Activated CD4-positive, alpha-beta T cell treated with anti-CD3 and anti-CD28 coated beads, Interleukin-2, amount 50 U/mL, for 1 hour (primary cell): Measurements from ENCODE around the gene BPTF.
"Not testable (repeated sequence)": the region's sequence is repeated elsewhere in the genome, so short reads cannot be mapped to it uniquely, and the experiment has no call there.

Experiments used
- DNase-seq: peaks from one replicate; pipeline ENCODE4 v3.0.0-alpha.2; 2020

BPTF gene, protein sequence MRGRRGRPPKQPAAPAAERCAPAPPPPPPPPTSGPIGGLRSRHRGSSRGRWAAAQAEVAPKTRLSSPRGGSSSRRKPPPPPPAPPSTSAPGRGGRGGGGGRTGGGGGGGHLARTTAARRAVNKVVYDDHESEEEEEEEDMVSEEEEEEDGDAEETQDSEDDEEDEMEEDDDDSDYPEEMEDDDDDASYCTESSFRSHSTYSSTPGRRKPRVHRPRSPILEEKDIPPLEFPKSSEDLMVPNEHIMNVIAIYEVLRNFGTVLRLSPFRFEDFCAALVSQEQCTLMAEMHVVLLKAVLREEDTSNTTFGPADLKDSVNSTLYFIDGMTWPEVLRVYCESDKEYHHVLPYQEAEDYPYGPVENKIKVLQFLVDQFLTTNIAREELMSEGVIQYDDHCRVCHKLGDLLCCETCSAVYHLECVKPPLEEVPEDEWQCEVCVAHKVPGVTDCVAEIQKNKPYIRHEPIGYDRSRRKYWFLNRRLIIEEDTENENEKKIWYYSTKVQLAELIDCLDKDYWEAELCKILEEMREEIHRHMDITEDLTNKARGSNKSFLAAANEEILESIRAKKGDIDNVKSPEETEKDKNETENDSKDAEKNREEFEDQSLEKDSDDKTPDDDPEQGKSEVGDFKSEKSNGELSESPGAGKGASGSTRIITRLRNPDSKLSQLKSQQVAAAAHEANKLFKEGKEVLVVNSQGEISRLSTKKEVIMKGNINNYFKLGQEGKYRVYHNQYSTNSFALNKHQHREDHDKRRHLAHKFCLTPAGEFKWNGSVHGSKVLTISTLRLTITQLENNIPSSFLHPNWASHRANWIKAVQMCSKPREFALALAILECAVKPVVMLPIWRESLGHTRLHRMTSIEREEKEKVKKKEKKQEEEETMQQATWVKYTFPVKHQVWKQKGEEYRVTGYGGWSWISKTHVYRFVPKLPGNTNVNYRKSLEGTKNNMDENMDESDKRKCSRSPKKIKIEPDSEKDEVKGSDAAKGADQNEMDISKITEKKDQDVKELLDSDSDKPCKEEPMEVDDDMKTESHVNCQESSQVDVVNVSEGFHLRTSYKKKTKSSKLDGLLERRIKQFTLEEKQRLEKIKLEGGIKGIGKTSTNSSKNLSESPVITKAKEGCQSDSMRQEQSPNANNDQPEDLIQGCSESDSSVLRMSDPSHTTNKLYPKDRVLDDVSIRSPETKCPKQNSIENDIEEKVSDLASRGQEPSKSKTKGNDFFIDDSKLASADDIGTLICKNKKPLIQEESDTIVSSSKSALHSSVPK (N-terminal part only)

DNA sequence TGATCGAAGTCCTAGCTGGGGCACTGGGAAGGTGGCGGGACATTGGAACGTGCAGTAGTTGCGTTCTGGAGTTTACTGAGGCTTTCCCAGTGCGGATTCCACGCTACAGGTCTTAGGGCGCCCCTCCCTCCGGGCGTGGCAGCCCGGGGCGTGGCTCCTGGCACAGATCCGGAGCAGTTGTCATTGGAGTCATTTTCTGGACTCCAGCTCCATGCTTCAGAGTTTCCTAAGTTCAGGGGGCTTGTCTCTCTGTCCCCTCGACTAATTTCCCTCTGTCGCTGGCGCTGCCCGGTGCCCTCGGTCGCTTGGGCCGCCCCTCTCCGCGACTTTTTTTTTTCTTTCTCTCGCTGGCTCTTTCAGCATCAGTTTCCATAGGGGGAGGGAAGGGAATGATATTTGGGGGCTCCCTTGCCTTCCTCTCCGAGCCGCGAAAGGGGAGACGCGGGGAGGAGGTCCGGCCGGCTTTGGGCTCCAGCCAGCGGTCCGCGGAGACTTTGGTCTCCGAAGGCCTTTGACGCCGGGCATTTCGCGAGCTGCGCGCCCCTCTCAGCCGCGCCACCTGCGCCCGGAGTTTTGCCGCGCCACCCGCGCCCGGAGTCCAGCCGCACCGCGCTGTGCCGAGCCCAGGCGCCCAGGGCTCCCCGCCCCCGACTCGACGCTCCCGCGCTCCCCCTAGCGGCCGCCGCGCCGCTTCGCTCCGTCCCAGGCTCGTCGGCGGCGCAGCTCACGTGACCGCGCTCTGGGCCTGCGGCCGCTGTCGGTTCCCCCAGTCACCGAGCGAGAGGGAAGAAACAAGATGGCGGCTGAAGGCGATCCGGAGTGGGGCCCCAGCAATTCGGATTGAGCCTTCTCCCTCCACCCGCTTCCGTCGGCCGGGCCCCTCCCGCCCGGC lies at the start of gene BPTF:
Gene BPTF (plus strand): TSS at position 769 of the 892 bp plus-strand sequence. CDS start 222 bp downstream, outside the sequence.
- DNase-seq = peak; percentile 89

DNA sequence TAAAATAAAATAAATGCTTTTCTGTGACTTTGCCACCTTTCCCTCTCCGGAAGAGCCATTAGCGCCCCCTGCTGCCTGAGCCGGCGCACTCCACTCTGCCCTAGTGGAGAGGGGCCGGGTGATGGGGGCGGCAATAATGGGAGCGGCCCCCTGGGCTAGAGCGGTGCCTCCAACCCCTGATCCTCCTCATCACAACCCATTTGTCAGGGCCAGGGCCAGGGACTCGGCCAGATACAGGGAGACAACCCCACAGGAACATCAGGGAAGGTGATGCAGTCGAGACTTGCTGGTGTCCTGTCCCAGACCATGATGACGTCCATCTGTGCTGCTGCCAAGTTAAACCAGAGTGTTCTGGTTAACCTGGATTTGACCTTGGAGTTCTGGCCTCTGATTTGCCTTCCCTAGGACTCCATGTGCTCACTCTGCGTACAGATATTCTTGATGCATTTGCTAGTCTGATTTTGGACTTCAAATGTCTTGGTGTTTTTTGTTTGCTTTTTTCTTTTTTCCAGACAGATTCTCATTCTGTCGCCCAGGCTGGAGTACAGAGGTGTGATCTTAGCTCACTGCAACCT lies 46.1 kb upstream of the BPTF start:
- peak; percentile 26 for DNase-seq

DNA sequence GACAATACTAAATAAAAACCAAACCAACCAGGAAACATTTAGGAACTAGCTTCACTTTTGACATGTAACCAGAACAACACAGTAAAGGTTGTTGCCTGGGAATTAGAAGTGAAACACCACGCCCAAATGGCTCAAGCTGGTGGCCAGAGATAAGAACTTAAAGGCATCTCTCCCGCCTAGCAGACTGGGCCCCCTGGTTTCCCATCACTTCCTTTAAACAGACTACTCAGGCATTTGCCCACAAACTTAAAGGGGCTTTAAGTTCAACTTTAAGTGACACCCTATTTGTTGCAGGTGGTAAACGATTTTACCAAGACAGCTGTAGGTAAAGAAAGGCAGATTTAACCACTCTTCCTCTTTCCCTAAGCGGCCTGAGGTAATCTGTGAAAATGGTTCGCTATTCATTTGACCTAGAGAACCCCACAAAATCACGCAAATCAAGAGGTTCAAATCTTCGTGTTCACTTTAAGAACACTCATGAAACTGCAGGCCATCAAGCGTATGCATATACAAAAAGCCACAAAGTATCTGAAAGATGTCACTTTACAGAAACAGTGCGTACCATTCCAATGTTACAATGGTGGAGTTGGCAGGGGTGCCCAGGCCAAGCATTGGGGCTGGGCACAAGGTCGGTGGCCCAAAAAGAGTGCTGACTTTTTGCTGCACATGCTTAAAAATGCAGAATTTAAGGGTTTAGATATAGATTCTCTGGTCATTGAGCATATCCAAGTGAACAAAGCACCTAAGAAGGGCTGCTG lies 40.8 kb upstream of the BPTF start:
- no peak for DNase-seq

DNA sequence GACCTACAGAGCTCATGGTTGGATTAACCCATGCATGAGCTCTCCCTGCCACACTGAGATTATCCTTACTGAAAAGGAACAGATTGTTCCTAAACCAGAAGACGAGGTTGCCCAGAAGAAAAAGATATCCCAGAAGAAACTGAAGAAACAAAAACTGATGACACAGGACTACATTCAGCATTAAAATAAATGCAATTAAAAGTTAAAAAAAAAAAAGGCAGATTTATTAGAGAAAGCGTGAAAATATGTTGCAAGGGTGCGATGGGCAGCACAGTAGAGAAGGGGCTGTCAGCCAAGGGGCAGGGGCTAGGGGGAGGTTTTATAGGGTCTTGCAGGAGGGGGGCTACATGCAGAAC lies 40.2 kb upstream of the BPTF start:
- DNase-seq = no peak

DNA sequence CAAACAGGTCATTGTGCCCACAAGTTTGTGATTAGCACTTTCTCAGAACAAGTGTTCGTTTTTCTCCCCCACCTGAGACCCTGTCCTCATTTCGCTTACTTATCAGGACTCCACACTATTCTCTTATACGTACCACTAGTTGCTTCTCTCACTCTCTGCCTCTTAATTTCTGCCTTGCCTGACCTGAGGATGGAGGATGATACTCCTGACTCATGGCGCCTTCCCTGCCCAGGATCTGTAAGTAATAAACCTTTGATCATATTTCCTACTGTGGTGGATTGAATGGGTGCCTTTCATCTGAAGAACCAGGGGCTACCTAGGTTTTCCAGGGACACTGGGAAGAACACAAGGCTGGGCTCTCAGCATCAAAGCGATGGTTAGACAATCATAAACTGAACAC lies 39.8 kb upstream of the BPTF start:
- no peak for DNase-seq

DNA sequence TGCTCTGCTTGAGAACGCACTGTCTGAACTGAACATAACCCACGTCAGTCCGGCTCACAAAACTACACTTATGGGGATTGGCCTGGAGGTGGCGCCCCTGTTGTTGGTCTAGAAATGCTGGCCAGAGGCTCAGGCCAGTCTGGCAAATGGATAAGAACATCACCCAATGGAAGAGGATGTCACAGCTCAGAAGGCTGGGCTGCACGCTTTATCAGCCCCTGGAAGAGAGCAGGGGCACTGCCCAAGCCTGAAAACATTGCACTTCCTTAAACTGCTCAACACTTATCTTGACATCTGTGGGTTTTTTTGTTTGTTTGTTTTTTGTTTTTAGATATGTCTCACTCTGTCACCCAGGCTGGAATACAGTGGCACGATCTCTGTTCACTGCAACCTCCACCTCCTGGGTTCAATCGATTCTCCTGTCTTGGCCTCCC lies 24.8 kb upstream of the BPTF start:
- peak; percentile 33 for DNase-seq

DNA sequence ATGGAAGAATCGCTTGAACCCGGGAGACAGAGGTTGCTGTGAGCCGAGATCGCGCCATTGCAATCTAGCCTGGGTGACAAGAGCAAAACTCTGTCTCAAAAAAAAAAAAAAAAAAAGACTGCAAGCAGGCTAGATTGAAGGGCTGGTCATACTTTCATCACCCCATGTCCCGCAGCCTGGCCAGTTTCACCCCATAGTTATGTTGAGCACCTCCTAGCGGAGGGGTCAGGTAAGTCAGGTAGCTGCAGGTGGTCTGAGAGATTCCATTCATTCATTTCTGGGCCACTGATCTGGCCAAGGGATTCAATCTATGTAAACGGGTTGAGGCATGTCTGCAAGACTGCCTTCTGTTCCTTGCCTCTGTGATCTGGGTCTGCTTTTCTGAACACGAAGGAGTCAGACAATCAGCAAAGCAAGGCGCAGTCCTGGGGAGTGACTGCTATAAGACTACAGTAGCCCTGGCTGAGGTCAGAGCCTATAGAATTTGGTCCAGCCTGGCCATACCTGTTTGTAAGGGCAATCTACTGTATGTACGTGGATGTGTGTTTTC lies 23.6 kb upstream of the BPTF start:
- no peak for DNase-seq

DNA sequence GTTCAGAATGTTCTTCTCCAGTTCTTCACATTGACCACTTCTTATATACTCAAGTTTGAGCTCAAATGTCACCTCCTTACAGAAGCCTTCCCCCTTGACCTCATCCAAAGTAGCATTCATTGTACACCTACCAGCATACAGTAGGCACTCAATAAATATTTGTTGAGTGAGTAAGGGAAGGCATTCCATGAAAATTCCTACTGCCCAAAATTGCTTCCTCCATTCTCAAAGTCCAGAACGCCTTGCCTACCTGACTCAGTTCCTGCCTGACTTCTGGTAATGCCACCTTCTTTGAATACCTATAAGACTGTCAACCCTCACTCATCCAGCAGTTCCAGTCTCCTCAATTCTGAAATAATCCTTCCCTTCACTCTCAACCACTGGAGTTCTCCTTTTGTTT lies 14.8 kb upstream of the BPTF start:
- DNase-seq = no peak

DNA sequence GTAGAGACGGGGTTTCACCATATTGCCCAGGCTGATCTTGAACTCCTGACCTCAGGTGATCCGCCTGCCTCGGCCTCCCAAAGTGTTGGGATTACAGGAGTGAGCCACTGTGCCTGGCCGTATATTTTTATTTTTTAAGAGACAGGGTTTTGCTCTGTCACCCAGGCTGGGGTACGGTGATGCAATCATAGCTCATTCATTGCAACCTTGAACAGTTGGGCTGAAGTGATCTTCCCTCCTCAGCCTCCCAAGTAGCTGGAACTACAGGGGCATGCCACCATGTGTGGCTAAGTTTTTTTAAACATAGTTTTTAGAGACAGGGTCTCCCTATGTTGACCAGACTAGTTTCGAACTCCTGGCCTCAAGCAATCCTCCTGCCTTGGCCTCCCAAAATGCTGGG lies 12.9 kb upstream of the BPTF start:
- DNase-seq = not testable (repeated sequence)

DNA sequence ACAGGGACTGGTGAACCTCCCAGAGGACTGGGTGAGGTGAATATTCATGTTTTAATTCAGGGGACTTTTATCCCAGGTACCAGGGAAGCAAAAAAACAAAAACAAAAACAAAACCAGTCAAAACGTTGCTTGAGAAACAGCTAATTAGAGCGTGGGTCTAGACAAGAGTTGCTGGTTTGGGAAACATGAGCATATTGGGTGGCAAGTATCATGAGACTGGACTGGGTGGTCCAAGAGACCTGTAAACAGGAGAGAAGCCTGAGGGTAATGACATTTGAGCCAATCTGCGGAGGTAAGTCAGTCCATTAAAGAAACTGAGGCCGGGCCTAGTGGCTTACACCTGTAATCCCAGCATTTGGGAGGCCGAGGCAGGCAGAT lies 11.5 kb upstream of the BPTF start:
- DNase-seq = no peak

DNA sequence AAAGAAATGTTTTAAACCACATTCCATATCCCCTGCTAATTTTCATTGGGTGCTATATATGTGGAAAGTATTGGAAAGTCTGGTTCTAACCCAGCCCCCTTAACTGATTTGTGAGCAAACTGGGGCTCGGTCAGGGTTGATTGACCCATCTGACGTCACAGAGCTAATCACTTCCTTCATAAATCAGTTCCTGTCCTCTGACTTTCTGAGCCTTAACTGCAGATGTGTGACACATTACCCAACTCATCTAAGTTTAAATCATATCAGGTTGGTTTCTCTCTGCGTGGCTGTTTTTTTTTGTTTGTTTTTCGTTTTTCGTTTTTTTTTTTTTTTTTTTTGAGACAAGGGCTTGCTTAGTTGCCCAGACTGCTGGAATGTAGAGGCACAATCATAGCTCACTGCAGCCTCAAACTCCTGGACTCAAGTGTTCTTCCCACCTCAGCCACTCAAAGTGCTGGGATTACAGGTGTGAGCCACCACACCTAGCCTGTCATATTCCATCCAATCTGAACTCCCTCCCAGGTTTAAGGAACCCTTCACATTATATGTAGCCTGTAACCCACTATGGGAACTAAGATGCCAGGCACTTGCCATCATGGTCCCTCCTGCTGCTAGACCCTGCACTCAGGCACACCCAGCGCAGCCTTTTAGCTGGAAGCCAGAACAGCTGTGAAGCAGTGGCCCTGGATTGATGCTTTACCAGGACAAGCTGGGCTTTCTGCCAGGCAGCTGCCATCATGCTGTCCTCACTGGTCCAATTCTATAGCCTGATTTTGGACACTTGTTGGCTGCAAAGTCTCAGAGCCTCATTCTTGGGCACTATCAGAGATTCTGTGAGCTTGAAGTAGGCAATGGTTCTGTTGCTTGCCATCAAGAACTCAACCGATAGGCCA lies 6.9 kb upstream of the BPTF start:
- DNase-seq = no peak

DNA sequence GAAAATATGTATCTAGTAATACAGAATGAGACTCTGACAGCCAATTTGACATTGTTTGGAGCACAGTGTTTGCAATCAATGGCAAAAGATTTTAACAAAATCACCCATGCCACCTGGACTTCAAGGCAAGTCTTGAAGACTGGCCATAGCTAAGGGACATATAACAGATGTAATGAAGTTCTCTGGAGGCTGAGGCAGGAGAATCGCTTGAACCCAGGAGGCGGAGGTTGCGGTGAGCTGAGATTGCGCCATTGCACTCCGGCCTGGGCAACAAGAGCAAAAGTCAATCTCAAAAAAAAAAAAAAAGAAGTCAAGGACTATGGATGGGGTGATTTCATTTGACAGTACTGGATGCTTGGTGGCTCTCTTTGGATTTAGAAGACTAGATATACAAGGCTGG lies 5.6 kb upstream of the BPTF start:
- no peak for DNase-seq

DNA sequence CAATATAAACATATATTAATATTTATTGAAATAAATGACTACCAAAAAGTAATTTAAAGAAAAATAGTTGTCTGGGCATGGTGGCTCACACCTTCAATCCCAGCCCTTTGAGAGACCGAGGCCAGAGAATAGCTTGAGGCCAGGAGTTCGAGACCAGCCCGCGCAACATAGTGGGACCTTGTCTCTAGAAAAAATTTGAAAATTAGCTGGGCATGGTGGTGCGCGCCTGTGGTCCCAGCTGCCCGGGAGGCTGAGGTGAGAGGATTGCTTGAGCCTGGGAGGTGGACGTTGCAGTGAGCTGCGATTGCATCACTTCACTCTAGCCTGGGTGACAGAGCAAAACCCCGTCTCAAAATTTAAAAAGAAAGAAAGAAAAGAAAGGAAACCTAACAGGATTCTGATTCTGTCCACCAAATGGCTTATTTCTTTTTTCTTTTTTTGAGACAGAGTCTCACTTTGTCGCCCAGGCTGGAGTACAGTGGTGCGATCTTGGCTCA lies 3.4 kb upstream of the BPTF start:
- DNase-seq = no peak

DNA sequence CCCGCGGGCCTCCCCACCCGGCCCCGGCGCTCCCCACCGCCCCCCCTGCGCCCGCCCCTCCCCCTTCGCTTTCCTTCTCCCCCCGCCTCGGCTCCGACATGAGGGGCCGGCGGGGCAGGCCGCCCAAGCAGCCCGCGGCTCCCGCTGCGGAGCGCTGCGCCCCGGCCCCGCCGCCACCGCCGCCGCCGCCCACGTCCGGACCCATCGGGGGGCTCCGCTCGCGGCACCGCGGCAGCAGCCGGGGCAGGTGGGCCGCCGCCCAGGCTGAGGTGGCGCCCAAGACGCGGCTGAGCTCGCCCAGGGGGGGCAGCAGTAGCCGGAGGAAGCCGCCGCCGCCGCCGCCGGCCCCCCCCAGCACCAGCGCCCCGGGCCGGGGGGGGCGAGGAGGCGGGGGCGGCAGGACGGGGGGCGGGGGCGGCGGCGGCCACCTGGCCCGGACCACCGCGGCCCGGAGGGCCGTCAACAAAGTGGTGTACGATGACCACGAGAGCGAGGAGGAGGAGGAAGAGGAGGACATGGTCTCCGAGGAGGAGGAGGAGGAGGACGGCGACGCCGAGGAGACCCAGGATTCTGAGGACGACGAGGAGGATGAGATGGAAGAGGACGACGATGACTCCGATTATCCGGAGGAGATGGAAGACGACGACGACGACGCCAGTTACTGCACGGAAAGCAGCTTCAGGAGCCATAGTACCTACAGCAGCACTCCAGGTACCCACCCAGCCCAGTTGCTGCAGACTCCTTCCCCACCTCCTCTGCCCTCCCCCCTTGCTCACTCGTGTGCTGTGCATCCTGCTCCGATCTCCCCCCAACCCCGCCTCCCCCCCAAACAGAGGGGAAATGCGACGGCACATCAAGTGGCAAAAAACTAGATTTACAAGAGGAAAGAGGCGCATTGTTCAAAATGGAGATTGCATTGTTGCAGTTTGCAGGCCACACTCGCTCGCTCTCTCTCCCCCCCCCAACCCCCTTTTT lies 611 bp downstream of the BPTF start:
- peak; percentile 58 for DNase-seq

DNA sequence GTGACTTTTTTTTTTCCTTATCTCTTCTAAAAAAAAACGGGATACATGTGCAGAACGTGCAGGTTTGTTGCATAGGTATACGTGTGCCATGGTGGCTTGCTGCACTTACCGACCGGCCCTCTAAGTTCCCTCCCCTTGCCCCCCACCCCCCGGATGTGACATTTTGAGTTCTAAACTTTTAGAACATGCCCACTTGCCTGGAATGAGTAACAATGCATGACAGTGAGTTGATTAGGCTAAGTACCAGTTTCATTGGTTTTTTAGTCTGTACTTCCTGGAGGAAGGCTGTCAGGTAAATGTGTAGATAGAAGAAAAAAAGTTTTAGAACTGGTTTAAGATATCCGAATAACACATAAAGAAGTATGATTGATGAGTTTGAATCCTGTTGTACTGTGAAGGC lies 4.0 kb downstream of the BPTF start:
- DNase-seq = peak; percentile 22

DNA sequence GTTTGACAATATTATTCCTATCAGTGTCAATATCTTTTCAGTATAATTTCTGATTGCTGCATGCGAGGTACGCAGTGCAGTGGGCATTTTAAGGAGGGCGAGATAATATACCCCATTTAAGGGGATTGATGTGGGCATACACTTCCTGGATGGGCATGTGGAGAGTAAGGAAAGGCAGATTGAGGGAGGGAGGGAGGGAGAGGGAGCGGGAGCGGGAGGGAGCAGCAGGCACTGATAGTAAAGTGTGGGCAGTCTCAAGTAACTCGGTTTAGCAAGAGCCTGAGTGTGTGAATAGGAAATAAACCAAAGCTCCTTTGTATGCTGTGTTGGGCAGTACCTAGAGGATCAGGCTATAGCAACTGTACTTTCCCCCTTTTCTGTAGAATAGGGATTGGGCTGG lies 5.1 kb downstream of the BPTF start:
- no peak for DNase-seq

DNA sequence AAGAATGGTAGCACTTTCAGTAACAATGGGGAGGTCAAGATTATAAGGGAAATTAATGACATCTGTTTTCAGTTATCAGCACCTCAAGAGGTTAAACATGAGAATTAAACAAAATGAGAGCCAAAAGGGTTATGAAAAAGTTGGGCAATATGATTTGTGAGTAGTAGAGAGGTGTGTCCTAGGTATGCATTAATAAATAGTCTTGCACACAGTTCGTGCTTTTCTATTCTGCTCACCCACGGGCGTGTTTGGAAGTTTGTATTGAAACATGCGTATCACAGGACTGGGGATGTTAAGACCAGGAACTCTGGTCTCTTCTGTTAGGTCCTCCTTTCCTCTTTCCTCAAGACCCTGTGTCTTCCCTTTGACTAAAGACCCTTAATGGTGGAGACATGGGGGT lies 6.0 kb downstream of the BPTF start:
- DNase-seq = no peak

DNA sequence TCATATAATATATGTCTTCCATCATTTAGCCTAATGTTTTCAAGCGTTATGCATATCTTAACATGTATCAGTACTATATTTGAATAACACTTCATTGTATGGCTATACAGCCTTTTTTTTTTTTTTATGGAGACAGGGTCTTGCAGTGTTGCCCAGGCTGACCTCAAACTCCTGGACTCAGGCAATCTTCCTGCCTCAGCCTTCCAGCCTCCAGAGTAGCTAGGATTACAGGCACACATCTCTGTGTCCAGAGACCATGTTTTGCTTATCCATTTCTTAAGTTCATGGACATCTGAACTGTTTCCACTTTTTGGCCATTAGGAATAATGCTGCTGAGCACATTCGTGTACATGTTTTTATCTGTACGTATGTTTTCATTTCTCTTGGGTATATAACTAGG lies 7.8 kb downstream of the BPTF start:
- DNase-seq = no peak
